Astrocyte (in vitro differentiated cells and primary cell): Measurements from ENCODE around the gene NAALADL2. TPM values are rescaled to one million over a fixed set of nuclear protein-coding genes. Genes with fewer than 3 reads are reported as not detected.

Experiments used
- DNase-seq: peaks from one replicate; pipeline ENCODE4 v3.0.0-alpha.2; 2010; ENCODE audit warnings: low read depth
- FAIRE-seq: peaks from 2 replicates; lab custom pipeline; 2011; peaks lifted over from hg19 to GRCh38; lab: Jason Lieb, UNC
- H2AFZ ChIP-seq: 2 replicates; pipeline ENCODE4 v1.6.0; 2012; ENCODE audit warnings: low read depth, low read length, inconsistent platforms
- H3K27ac ChIP-seq: 2 replicates; pipeline ENCODE4 v1.5.1; 2011; ENCODE audit warnings: low read depth, low read length, inconsistent platforms
- H3K27me3 ChIP-seq: 2 replicates; pipeline ENCODE4 v1.6.0; 2011; ENCODE audit warnings: low read length, inconsistent platforms; ENCODE audit not compliant: insufficient read depth
- H3K36me3 ChIP-seq: 2 replicates; pipeline ENCODE4 v1.5.1; 2011; ENCODE audit warnings: low read length, inconsistent platforms; ENCODE audit not compliant: insufficient read depth
- H3K4me1 ChIP-seq: 2 replicates; pipeline ENCODE4 v1.5.1; 2011; ENCODE audit warnings: low read length, inconsistent platforms; ENCODE audit not compliant: insufficient read depth
- H3K4me2 ChIP-seq: 2 replicates; pipeline ENCODE4 v1.6.0; 2012; ENCODE audit warnings: low read length, inconsistent platforms
- H3K4me3 ChIP-seq: 2 replicates; pipeline ENCODE4 v1.5.1; 2011; ENCODE audit warnings: low read depth, mild to moderate bottlenecking, low read length, inconsistent platforms; ENCODE audit not compliant: insufficient read depth
- H3K79me2 ChIP-seq: 2 replicates; pipeline ENCODE4 v1.6.0; 2012; ENCODE audit warnings: mild to moderate bottlenecking, low read length, inconsistent platforms; ENCODE audit not compliant: insufficient read depth
- H3K9ac ChIP-seq: 2 replicates; pipeline ENCODE4 v1.6.0; 2012; ENCODE audit warnings: mild to moderate bottlenecking, low read length, inconsistent platforms
- H3K9me3 ChIP-seq: 2 replicates; pipeline ENCODE4 v1.5.1; 2012; ENCODE audit warnings: low read depth, mild to moderate bottlenecking, low read length, inconsistent platforms; ENCODE audit not compliant: insufficient read depth
- H4K20me1 ChIP-seq: 2 replicates; pipeline ENCODE4 v1.6.0; 2012; ENCODE audit warnings: low read length, inconsistent platforms; ENCODE audit not compliant: insufficient read depth
- H3K27ac Mint-ChIP-seq: one replicate; pipeline ENCODE4 v1.8.0; 2021; ENCODE audit warnings: mild to moderate bottlenecking, mixed read lengths; ENCODE audit not compliant: unreplicated experiment
- H3K27me3 Mint-ChIP-seq: one replicate; pipeline ENCODE4 v1.8.0; 2021; ENCODE audit warnings: low read depth, mixed read lengths; ENCODE audit not compliant: unreplicated experiment
- H3K36me3 Mint-ChIP-seq: one replicate; pipeline ENCODE4 v1.8.0; 2021; ENCODE audit warnings: low read depth, mixed read lengths; ENCODE audit not compliant: unreplicated experiment
- H3K4me1 Mint-ChIP-seq: one replicate; pipeline ENCODE4 v1.8.0; 2021; ENCODE audit warnings: low read depth, mixed read lengths; ENCODE audit not compliant: unreplicated experiment
- H3K4me3 Mint-ChIP-seq: one replicate; pipeline ENCODE4 v1.8.0; 2021; ENCODE audit warnings: mild to moderate bottlenecking, moderate library complexity, mixed read lengths; ENCODE audit not compliant: unreplicated experiment
- H3K9me3 Mint-ChIP-seq: one replicate; pipeline ENCODE4 v1.8.0; 2021; ENCODE audit warnings: mild to moderate bottlenecking, mixed read lengths; ENCODE audit not compliant: unreplicated experiment
- CTCF ChIP-seq: IDR thresholded peaks from 2 replicates; pipeline ENCODE4 v1.5.1; 2011; ENCODE audit warnings: low read depth, mild to moderate bottlenecking, inconsistent platforms, low read length, moderate library complexity; ENCODE audit not compliant: insufficient read depth
- EZH2 ChIP-seq: IDR thresholded peaks from 2 replicates; pipeline ENCODE4 v1.6.1; 2012; ENCODE audit warnings: mild to moderate bottlenecking, low read length, inconsistent platforms; ENCODE audit not compliant: insufficient read depth
- total RNA-seq: library from RNA; stranded (reverse); gene quantifications from 2 replicates; pipeline ENCODE4 v1.2.1, GENCODE V29; 2021

The NAALADL2 gene
- total RNA-seq, 1 donor from 2014 or later: 2.7 TPM

- Mint-ChIP-seq H3K9me3 (peaks cover 2% of the 10 kb centered on the region), H3K4me1 (no peaks in the 10 kb centered on the region), H3K27ac (no peak overlapping the region), H3K4me3 (no peak overlapping the region), H3K36me3 (no peaks in the 10 kb centered on the region), H3K27me3 (no peaks in the 10 kb centered on the region)
- no peaks in the 10 kb centered on the region for H3K27me3 ChIP-seq
- H4K20me1 ChIP-seq: no peaks in the 10 kb centered on the region
- no peak overlapping the region for H3K4me2 ChIP-seq
- no peaks in the 10 kb centered on the region for H3K36me3 ChIP-seq
- H2AFZ ChIP-seq: no peak overlapping the region
- no peak for DNase-seq
- no peaks in the 10 kb centered on the region for H3K79me2 ChIP-seq
- H3K27ac ChIP-seq: no peak overlapping the region
- H3K4me3 ChIP-seq: no peak overlapping the region
- H3K9ac ChIP-seq: no peak overlapping the region
- TF ChIP-seq EZH2 (no peak), CTCF (no peak)
- H3K4me1 ChIP-seq: no peaks in the 10 kb centered on the region
- no peaks in the 10 kb centered on the region for H3K9me3 ChIP-seq
- no peak for FAIRE-seq
Measured at GRCh38 chr3:175065497-175065896, 206.4 kb downstream of the NAALADL2 start.

- no peaks in the 10 kb centered on the region for H3K36me3 ChIP-seq
- Mint-ChIP-seq H3K4me3 (no peak overlapping the region), H3K9me3 (peaks cover 2% of the 10 kb centered on the region), H3K36me3 (no peaks in the 10 kb centered on the region), H3K27ac (no peak overlapping the region), H3K4me1 (no peaks in the 10 kb centered on the region), H3K27me3 (no peaks in the 10 kb centered on the region)
- H3K4me3 ChIP-seq: no peak overlapping the region
- H3K4me2 ChIP-seq: no peak overlapping the region
- no peaks in the 10 kb centered on the region for H3K79me2 ChIP-seq
- DNase-seq: peak; percentile 33
- no peak overlapping the region for H3K9ac ChIP-seq
- no peaks in the 10 kb centered on the region for H3K4me1 ChIP-seq
- no peak for FAIRE-seq
- no peaks in the 10 kb centered on the region for H3K27me3 ChIP-seq
- H4K20me1 ChIP-seq: no peaks in the 10 kb centered on the region
- no peak overlapping the region for H3K27ac ChIP-seq
- no peak overlapping the region for H2AFZ ChIP-seq
- TF ChIP-seq CTCF (no peak), EZH2 (no peak)
- H3K9me3 ChIP-seq: no peaks in the 10 kb centered on the region
Measured at GRCh38 chr3:175066617-175067415, 207.7 kb downstream of the NAALADL2 start.

- no peak overlapping the region for H3K4me2 ChIP-seq
- no peaks in the 10 kb centered on the region for H3K4me1 Mint-ChIP-seq
Measured at GRCh38 chr3:175068587-175068986, 209.5 kb downstream of the NAALADL2 start.

More at GRCh38 chr3:175068587-175068986, 209.5 kb downstream of the NAALADL2 start:
- H3K36me3 Mint-ChIP-seq: no peaks in the 10 kb centered on the region
- DNase-seq: no peak
- no peaks in the 10 kb centered on the region for H3K9me3 ChIP-seq
- H4K20me1 ChIP-seq: no peaks in the 10 kb centered on the region
- no peaks in the 10 kb centered on the region for H3K79me2 ChIP-seq
- no peaks in the 10 kb centered on the region for H3K36me3 ChIP-seq
- H3K4me1 ChIP-seq: no peaks in the 10 kb centered on the region
- H3K4me3 Mint-ChIP-seq: no peak overlapping the region
- H3K27ac Mint-ChIP-seq: no peak overlapping the region
- peaks cover 2% of the 10 kb centered on the region for H3K9me3 Mint-ChIP-seq
- H3K27ac ChIP-seq: no peak overlapping the region
- no peak overlapping the region for H3K9ac ChIP-seq
- TF ChIP-seq CTCF (no peak), EZH2 (no peak)
- H3K27me3 ChIP-seq: no peaks in the 10 kb centered on the region
- FAIRE-seq: no peak
- no peak overlapping the region for H2AFZ ChIP-seq
- no peaks in the 10 kb centered on the region for H3K27me3 Mint-ChIP-seq
- no peak overlapping the region for H3K4me3 ChIP-seq
